OCI-LY3 (cell line): ENCODE measurements around the gene GRIP2.

Experiments
- H2AFZ ChIP-seq: fragments of 200-600, 300-600 bp; shearing (Covaris generic); 2 replicates; pipeline ENCODE4 v1.6.0; 2014; ENCODE audit warnings: antibody characterized with exemption, low read depth, low read length
- H3K27ac ChIP-seq: fragments of 200-600, 300-600 bp; sonication (generic); 2 replicates; pipeline ENCODE4 v1.5.1; 2014; ENCODE audit warnings: mild to moderate bottlenecking, low read length, moderate library complexity, mixed read lengths
- H3K27me3 ChIP-seq: fragments of 200-600, 300-600 bp; sonication (generic); 2 replicates; pipeline ENCODE4 v1.6.1; 2014; ENCODE audit warnings: low read depth, low read length, mixed read lengths
- H3K36me3 ChIP-seq: fragments of 200-600, 300-600 bp; sonication (generic); replicated peaks from 2 replicates; pipeline ENCODE3; 2014; ENCODE audit warnings: low read depth, low read length, mixed read lengths
- H3K4me1 ChIP-seq: fragments of 300-600, 200-600 bp; sonication (generic); 2 replicates; pipeline ENCODE4 v1.6.1; 2014; ENCODE audit warnings: low read length, mixed read lengths
- H3K4me2 ChIP-seq: fragments of 200-600, 300-600 bp; sonication (generic); 2 replicates; pipeline ENCODE4 v1.6.1; 2014; ENCODE audit warnings: low read length, mixed read lengths
- H3K4me3 ChIP-seq: fragments of 300-600, 200-600 bp; sonication (generic); 2 replicates; pipeline ENCODE4 v1.5.1; 2014; ENCODE audit warnings: antibody characterized with exemption, mild to moderate bottlenecking, low read length, moderate library complexity
- H3K79me2 ChIP-seq: fragments of 300-600, 200-600 bp; shearing (Covaris generic); 2 replicates; pipeline ENCODE4 v1.6.1; 2014; ENCODE audit warnings: mild to moderate bottlenecking, low read length, mixed read lengths
- H3K9ac ChIP-seq: fragments of 300-600, 200-600 bp; shearing (Covaris generic); 2 replicates; pipeline ENCODE4 v1.6.0; 2014; ENCODE audit warnings: mild to moderate bottlenecking, low read length, moderate library complexity
- H3K9me3 ChIP-seq: fragments of 200-600, 300-600 bp; shearing (Covaris generic); 2 replicates; pipeline ENCODE4 v1.6.1; 2014; ENCODE audit warnings: low read length, mixed read lengths; ENCODE audit not compliant: insufficient read depth
- H4K20me1 ChIP-seq: fragments of 200-600, 300-600 bp; sonication (generic); 2 replicates; pipeline ENCODE4 v1.6.1; 2016; ENCODE audit warnings: low read length, mixed read lengths; ENCODE audit not compliant: insufficient read depth
- EZH2phosphoT487 ChIP-seq: fragments of 200-600 bp; shearing (Covaris generic); IDR thresholded peaks from 2 replicates; pipeline ENCODE4 v1.6.1; 2018; ENCODE audit warnings: antibody characterized with exemption, mixed run types, low read depth
- TF ChIP-seq, protein P1 (sequence below): fragments of 200-600, 300-600 bp; sonication (generic); IDR thresholded peaks from 2 replicates; pipeline ENCODE4 v1.5.1; 2014; ENCODE audit warnings: antibody characterized with exemption, low read length, low read depth

Gene GRIP2

DNA sequence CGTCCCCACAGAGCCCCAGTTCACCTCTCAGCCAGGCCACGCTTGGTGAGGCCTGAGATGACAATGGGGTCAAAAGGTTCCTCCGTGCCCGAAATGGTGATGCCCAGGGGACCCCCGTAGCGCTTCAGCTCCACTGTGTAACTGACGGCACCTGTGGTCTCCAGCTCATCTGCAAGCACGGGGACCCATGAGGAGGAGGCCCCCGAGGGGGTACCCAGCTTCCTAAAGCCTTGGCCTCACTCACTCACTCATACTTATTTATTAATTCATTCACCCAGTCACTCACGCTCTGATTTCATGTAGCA is 30.4 kb downstream of the GRIP2 start:
- no peaks in the 10 kb centered on the region for H3K4me1 ChIP-seq
- H3K36me3 ChIP-seq, result no peaks in the 10 kb centered on the region
- no peak overlapping the region for H3K9ac ChIP-seq

DNA sequence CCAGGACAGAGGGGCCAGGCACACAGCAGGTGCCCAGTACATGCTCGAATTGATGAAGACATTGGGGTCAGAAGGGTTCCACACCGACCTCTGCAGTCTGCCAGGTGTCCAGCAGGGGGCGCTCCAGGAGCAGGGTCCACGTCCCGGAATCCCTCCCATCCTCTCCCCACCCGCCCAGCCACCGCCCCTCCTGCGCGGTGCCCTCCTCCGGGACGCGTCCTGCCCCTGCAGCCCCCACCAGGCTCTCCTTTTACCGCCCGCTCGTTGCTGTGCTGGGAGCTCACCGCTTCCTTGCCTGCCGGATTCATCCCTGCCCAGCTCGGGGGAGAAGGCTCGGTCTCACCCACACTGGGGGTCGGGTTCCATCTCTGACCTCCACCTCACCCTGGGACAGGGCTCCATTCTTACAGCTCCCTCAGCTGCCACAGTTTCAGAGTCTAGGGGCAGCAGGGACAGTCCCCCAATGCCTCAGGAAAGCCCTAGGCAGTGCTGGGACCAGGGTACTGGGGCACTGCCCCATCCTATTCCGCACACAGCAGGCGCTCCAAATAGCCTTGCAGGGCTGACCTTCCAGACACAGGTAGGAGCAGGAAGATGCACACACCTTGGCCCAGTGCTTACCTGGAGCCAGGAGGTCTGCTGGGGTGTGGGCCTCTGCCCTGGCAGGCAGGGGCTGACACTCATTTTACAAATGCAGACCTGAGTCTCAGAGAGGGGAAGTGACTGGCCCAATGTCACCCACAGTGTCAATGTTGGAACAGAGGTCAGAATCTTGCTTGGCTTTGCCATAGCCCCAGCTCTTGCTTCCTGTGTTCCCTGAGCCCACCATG is 31.0 kb downstream of the GRIP2 start:
- H3K9me3 ChIP-seq, result no peaks in the 10 kb centered on the region
- no peak overlapping the region for H2AFZ ChIP-seq
- no peaks in the 10 kb centered on the region for H3K79me2 ChIP-seq
- H3K27me3 ChIP-seq, result no peaks in the 10 kb centered on the region
- peak overlapping the region; percentile 39 for H3K4me2 ChIP-seq
- no peaks in the 10 kb centered on the region for H3K36me3 ChIP-seq
- no peak overlapping the region for H3K4me3 ChIP-seq
- no peak overlapping the region for H3K9ac ChIP-seq
- no peak for TF ChIP-seq EZH2phosphoT487
- TF ChIP-seq, protein P1, sequence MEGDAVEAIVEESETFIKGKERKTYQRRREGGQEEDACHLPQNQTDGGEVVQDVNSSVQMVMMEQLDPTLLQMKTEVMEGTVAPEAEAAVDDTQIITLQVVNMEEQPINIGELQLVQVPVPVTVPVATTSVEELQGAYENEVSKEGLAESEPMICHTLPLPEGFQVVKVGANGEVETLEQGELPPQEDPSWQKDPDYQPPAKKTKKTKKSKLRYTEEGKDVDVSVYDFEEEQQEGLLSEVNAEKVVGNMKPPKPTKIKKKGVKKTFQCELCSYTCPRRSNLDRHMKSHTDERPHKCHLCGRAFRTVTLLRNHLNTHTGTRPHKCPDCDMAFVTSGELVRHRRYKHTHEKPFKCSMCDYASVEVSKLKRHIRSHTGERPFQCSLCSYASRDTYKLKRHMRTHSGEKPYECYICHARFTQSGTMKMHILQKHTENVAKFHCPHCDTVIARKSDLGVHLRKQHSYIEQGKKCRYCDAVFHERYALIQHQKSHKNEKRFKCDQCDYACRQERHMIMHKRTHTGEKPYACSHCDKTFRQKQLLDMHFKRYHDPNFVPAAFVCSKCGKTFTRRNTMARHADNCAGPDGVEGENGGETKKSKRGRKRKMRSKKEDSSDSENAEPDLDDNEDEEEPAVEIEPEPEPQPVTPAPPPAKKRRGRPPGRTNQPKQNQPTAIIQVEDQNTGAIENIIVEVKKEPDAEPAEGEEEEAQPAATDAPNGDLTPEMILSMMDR, result peak; percentile 83
- no peaks in the 10 kb centered on the region for H4K20me1 ChIP-seq
- no peak overlapping the region for H3K27ac ChIP-seq
- H3K4me1 ChIP-seq, result no peaks in the 10 kb centered on the region

More for the DNA sequence above, 30.4 kb downstream of the GRIP2 start:
- no peak overlapping the region for H3K27ac ChIP-seq
- H4K20me1 ChIP-seq, result no peaks in the 10 kb centered on the region
- TF ChIP-seq, protein P1, result no peak
- no peak for TF ChIP-seq EZH2phosphoT487
- no peaks in the 10 kb centered on the region for H3K9me3 ChIP-seq
- no peak overlapping the region for H3K4me2 ChIP-seq
- peaks cover under 1% of the 10 kb centered on the region; the same call in 1 of the 2 replicates for H3K27me3 ChIP-seq
- no peak overlapping the region for H3K4me3 ChIP-seq
- no peak overlapping the region for H2AFZ ChIP-seq
- H3K79me2 ChIP-seq, result no peaks in the 10 kb centered on the region

DNA sequence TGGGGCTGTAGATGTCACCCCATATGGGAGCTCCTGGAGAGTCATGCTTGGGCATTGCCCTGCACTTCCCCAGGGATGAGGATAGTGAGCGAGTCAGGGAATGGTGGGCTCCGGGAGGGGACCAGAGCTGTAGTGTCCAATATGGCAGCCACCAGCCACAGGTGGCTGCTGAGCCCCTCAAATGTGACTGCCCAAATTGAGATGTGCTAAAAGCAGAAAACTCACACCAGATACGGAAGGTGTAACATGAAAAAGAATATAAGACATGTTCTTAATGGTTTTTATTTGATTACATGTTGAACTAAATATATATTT is 31.7 kb downstream of the GRIP2 start:
- no peak overlapping the region for H3K27ac ChIP-seq
- H3K27me3 ChIP-seq, result no peaks in the 10 kb centered on the region
- no peak overlapping the region for H3K4me3 ChIP-seq
- H3K9ac ChIP-seq, result no peak overlapping the region
- H3K9me3 ChIP-seq, result no peaks in the 10 kb centered on the region
- no peaks in the 10 kb centered on the region for H3K36me3 ChIP-seq
- H2AFZ ChIP-seq, result no peak overlapping the region
- no peak for TF ChIP-seq EZH2phosphoT487
- TF ChIP-seq, protein P1, result no peak
- H3K4me2 ChIP-seq, result no peak overlapping the region
- H3K79me2 ChIP-seq, result no peaks in the 10 kb centered on the region
- no peaks in the 10 kb centered on the region for H4K20me1 ChIP-seq
- no peaks in the 10 kb centered on the region for H3K4me1 ChIP-seq

DNA sequence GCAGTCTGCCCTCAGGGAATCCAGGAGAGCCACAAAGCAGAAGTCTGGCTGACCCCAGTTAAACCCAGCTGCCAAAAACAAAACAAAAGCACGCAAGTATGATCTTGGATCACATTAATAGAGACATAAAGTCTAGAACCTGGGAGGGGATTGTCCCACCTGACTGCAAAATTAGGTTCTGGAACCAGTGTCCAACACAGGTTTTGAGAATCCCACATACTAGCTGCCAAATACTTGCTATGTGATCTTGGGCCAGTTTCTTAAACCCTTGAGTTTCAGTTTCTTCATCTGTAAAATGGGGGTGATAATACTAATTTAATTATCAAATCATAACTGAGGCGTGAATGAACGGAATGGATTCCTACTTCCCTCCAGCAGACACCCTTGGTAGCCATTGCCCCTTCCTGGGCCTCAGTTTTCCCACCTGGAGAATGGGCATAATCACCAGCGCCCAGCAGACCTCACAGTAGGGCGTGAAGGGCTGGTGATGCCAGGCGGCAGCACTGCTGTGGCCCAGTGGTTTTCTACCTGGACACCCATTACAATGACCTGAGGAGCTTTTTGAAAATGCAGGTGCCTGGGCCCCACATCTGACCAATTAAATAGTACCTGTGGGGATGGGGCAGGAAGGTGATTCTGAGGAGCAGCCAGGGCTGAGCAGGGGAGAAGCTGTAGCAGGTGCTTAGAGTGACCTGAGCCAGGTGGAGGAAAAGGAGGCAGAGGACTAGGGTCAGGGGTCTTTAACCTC is 32.2 kb downstream of the GRIP2 start:
- no peak for TF ChIP-seq EZH2phosphoT487
- TF ChIP-seq, protein P1, result no peak
- Histone ChIP-seq H3K36me3 (no peaks in the 10 kb centered on the region), H3K4me2 (no peak overlapping the region), H3K79me2 (no peaks in the 10 kb centered on the region), H2AFZ (no peak overlapping the region), H3K4me3 (no peak overlapping the region), H3K4me1 (no peaks in the 10 kb centered on the region), H4K20me1 (no peaks in the 10 kb centered on the region), H3K27me3 (no peaks in the 10 kb centered on the region), H3K9ac (no peak overlapping the region), H3K27ac (no peak overlapping the region), H3K9me3 (peaks cover 2% of the 10 kb centered on the region; the same call in 1 of the 2 replicates)
